Epithelial cell of proximal tubule (primary cell): ENCODE results near the gene MMS22L. TPM values are rescaled to one million over a fixed set of nuclear protein-coding genes. Genes with fewer than 3 reads are reported as not detected.

Source experiments
- DNase-seq: peaks from one replicate; pipeline ENCODE4 v3.0.0-alpha.2; 2011; ENCODE audit warnings: low read depth
- H3K4me3 ChIP-seq: 2 replicates; pipeline ENCODE4 v1.5.1; 2011; ENCODE audit warnings: low read depth, mild to moderate bottlenecking, low read length
- total RNA-seq: library from RNA; depleted of rRNA; stranded (reverse); fragments of >200 nt; gene quantifications from 2 replicates; pipeline ENCODE4 v1.2.3, GENCODE V29; 2015
- TF ChIP-seq, protein P1 (sequence below): conservative IDR thresholded peaks from 2 replicates; pipeline ENCODE4 v1.5.1; 2012; ENCODE audit warnings: low read depth, mild to moderate bottlenecking, low read length

The MMS22L gene
- total RNA-seq, 1 donor from 2014 or later = 10.7 TPM

DNA sequence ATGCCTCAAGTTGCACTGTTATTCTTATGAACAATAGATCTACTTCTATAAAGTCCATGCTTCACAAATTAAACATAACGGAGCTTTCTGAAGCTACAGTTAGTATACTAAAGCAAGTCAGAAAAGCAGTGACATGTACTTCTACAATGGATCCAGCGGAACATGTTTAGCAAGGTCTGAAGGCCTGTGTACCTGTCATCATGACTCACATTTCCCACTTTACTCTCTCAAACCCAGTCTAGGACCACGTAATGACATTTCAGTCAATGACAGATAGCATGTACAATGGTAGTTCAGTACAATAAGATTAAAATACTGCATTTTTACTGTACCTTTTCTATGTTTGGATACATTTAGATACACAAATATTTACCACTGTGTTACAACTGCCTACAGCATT is 132.1 kb downstream of the MMS22L start:
- no peak for DNase-seq
- no peak overlapping the region for H3K4me3 ChIP-seq
- TF ChIP-seq, protein P1, sequence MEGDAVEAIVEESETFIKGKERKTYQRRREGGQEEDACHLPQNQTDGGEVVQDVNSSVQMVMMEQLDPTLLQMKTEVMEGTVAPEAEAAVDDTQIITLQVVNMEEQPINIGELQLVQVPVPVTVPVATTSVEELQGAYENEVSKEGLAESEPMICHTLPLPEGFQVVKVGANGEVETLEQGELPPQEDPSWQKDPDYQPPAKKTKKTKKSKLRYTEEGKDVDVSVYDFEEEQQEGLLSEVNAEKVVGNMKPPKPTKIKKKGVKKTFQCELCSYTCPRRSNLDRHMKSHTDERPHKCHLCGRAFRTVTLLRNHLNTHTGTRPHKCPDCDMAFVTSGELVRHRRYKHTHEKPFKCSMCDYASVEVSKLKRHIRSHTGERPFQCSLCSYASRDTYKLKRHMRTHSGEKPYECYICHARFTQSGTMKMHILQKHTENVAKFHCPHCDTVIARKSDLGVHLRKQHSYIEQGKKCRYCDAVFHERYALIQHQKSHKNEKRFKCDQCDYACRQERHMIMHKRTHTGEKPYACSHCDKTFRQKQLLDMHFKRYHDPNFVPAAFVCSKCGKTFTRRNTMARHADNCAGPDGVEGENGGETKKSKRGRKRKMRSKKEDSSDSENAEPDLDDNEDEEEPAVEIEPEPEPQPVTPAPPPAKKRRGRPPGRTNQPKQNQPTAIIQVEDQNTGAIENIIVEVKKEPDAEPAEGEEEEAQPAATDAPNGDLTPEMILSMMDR = no peak

DNA sequence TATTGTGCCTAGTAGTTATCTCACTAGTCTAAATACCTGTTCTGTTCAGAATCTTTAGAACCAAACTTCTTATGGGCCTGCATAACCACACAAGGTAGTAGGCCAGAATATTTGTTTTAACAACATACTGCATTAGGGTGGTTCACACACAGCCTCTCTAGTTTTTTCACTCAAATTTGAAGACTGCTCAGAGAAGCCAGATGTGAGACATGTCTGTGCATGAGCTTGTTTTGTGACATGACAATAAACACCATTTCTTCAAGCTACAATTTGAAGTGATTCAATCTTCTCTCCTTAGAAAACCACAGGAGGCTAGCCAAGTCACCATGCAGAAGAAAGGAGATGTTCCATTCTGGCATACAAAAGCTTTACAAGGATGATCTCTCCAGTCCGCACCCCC is 135.6 kb downstream of the MMS22L start:
- no peak for DNase-seq
- TF ChIP-seq, protein P1 = no peak
- no peak overlapping the region for H3K4me3 ChIP-seq

DNA sequence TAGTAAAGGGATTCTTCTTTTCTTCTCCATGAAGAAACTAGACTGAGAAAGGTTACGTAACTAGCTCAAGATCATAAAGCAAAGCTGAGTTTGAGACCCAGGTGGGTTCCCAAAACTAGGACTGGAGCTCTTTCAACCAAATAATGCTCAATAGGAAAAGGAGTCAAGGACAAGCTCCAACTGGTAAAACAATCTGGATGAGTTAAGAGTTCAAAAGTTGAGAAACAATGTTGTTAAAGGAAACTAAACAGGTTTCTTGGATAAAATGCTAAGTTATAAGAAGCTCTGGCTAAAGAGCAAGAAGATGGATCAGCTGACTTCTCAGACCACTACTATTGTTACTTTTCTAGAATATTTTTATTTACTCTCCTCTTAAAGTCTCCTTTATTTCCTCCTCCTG is 137.3 kb downstream of the MMS22L start:
- H3K4me3 ChIP-seq = no peak overlapping the region
- DNase-seq = no peak
- TF ChIP-seq, protein P1 = no peak

DNA sequence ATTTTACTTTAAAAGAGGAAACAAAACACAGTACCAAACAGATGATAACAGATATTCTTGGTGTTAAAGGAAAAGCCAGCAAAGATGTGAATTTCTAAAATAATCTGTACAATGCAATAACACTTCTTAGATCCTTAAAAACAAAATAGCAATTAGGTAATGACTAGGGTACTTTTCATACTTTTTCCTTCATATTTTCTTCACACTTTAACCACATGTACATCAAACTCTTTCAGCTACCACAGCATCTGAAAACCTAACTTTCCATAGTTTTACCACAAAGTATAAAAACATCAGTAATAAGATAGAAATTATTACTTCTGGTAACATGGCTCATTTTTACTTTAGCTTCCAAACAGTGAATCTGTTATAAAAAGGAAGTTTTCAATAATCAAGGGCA is 141.3 kb downstream of the MMS22L start:
- TF ChIP-seq, protein P1 = no peak
- H3K4me3 ChIP-seq = no peak overlapping the region
- DNase-seq = no peak

DNA sequence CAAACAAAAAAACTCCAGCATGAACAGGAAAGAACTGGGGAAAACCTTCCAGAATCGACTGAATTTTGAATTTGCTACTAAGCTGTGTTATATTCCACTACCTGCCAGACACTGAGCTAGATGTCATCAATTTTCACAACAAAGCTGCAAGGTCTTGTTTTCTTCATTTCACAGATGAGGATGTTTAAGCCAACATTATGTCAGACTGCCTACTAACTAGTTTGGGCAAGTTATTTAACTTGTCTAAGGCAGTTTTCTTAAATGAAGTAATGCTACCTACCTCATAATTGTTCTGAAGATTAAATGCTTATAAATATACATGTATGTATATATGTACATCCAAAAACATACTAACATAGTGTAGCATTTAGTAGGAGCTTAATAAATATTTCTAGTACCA is 144.4 kb downstream of the MMS22L start:
- H3K4me3 ChIP-seq = no peak overlapping the region
- DNase-seq = no peak
- TF ChIP-seq, protein P1 = no peak

DNA sequence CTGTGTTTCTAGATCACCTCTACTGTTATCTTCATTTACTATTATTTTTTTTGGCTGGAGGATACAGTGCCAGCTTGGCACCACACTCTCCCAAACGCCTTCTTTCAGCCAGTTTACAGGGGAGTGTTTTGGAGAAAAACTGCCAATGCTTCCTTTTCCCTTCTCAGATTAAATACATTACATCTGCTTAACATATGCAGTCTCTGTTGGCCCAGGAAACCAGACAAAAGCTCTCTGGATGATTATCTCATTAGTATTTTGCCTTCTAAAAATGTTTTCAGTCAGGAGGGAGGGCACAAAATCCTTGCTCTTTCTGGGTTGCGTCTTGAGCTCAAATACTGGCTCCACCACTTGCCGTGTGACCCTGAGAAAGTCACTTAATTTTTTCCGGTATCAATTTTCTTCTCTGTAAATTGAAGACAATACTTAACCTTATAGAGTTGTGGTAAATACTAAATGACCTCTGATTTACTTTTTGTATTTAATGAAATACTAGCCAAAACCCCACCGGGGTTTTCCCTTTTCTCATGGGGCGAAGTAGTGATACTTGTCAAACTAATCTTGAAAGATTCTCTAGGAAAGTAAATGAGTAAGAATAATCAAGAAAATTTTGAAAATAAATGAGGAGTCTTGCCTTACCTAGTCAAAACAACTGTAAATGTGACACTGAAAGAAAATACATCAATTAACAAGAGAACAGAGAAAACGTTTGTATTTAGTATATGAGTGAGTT is 146.2 kb downstream of the MMS22L start:
- TF ChIP-seq, protein P1 = no peak
- no peak for DNase-seq
- H3K4me3 ChIP-seq = no peak overlapping the region

DNA sequence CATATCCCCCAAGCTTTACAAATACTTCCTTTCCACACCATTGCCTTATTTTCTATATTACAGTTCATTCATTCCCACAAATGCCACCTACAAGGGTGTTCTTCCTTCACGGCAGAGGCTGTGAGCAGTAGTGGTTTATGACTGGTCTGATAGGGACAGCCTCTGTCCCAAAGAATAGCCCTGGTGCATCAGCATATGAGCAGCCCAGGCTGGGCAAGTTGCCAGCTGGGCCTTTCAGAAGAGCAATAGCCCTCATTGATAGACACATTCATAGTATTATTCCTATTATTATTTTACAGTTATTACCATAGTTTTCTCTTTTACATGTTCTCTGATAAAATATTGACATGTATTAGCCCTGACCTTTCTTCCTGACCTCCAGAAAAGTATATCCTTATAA is 149.9 kb downstream of the MMS22L start:
- H3K4me3 ChIP-seq = no peak overlapping the region
- DNase-seq = no peak
- TF ChIP-seq, protein P1 = no peak
